ENCODE results near the gene TP53TG5.

TP53TG5 gene

DNA sequence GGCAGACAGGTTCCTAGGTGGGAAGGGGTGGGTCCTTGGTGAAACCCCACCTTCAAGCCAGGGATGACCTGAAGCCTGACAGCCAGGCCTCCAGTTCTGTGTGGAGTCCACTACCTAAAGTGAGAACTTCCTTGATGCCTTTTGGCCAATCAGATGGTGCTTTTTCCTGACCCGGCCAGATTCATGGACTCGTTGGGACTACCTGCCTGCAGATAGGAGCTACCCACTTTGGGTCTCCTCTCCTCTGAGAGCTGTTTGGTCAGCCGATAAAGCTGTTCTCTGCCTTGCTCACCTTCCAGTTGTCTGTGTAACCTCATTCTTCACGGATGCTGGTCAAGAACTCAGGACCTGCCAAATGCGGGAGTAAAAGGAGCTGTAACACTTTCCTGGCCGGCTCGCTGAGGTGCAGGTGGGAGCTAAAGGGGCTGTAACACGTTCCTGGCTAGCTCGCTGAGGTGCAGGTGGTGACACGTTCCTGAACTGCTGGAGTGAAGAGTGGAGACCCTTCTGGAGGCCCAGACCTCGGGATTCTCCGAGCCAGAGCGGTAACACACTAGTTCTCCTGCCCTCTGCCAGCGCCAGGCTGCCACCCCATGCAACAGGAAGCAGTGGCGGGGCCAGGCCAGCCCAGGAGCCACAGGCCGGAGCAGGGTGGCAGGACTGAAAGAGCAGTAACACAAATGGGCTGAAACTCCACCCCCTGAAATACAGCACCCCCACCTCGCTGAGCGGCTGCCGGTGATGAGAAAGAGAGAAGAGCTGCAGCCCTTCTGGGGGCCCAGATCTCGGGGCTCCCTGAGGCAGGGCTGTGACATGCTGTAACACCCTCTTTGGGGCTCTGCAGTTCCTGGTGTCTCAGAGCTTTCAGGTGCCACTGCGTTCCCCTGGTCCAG is 16.3 kb upstream of the TP53TG5 start:
- H3K4me3 ChIP-seq (ENCODE audit: low read depth, low read length): no peak overlapping the region
- no peak for DNase-seq (ENCODE audit: low read depth)
- TF ChIP-seq, protein P1, sequence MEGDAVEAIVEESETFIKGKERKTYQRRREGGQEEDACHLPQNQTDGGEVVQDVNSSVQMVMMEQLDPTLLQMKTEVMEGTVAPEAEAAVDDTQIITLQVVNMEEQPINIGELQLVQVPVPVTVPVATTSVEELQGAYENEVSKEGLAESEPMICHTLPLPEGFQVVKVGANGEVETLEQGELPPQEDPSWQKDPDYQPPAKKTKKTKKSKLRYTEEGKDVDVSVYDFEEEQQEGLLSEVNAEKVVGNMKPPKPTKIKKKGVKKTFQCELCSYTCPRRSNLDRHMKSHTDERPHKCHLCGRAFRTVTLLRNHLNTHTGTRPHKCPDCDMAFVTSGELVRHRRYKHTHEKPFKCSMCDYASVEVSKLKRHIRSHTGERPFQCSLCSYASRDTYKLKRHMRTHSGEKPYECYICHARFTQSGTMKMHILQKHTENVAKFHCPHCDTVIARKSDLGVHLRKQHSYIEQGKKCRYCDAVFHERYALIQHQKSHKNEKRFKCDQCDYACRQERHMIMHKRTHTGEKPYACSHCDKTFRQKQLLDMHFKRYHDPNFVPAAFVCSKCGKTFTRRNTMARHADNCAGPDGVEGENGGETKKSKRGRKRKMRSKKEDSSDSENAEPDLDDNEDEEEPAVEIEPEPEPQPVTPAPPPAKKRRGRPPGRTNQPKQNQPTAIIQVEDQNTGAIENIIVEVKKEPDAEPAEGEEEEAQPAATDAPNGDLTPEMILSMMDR (IDR thresholded peaks at IDR 0.05; ENCODE audit: insufficient read depth, low read depth, low read length, missing control alignments): no peak

DNA sequence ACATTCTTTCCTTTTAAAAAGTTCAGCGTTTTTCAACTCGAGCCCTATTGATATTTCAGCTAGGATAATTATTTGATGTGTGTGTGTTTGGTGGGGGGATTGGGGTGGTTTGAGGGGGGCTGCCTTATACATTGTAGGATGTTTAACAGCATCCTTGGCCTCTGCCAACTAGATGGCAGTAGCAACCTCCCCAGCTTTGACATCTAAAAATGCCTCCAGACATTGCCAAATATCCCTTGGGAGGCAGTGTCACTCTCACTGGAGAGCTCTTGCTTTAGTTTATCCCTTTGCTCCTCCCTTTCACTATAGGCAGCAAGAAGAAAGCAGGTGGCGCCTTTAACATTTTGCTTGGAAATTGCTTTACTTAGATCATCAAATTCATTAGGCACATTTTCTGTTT is 14.6 kb upstream of the TP53TG5 start:
- TF ChIP-seq, protein P1 (IDR thresholded peaks at IDR 0.05; ENCODE audit: insufficient read depth, low read depth, low read length, missing control alignments): no peak
- no peak for DNase-seq (ENCODE audit: low read depth)
- no peak overlapping the region for H3K4me3 ChIP-seq (ENCODE audit: low read depth, low read length)

DNA sequence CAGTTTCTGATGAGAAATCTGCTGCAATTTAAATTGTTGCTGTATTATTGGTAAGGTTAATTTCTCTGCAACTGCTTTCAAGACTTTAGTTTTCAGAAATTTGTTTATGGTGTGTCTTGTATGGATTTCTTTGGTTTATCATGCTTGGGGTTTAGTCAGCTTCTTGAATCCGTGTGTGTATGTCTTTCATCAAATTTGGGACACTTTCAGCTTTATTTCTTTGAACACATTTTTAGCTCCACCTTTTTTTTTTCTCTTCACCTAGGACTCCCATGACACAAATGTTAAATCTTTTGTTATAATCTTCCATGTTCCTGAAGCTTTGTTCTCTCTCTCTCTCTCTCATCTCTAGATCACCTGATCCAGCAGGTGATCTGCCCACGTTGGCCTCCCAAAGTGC is 13.4 kb upstream of the TP53TG5 start:
- no peak overlapping the region for H3K4me3 ChIP-seq (ENCODE audit: low read depth, low read length)
- TF ChIP-seq, protein P1 (IDR thresholded peaks at IDR 0.05; ENCODE audit: insufficient read depth, low read depth, low read length, missing control alignments): no peak
- no peak for DNase-seq (ENCODE audit: low read depth)

DNA sequence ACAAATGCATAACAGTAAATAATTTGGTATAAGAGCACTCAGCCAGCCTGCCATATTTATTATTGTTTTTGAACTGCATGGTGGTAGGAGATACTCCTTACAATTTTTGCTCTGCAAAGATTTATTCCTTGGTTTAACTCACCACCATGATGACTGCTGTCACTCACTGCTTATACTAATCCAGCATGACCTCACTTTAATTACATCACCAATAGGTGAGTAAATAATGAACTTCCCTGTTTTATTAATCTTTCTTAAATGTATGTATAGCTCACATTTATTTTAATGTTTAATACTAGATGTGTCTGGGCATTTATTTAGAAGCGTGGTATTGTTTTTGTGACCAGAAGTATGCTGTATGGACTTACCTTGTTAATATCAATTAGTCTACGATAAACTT is 12.8 kb upstream of the TP53TG5 start:
- DNase-seq (ENCODE audit: low read depth): no peak
- TF ChIP-seq, protein P1 (IDR thresholded peaks at IDR 0.05; ENCODE audit: insufficient read depth, low read depth, low read length, missing control alignments): no peak
- H3K4me3 ChIP-seq (ENCODE audit: low read depth, low read length): no peak overlapping the region

DNA sequence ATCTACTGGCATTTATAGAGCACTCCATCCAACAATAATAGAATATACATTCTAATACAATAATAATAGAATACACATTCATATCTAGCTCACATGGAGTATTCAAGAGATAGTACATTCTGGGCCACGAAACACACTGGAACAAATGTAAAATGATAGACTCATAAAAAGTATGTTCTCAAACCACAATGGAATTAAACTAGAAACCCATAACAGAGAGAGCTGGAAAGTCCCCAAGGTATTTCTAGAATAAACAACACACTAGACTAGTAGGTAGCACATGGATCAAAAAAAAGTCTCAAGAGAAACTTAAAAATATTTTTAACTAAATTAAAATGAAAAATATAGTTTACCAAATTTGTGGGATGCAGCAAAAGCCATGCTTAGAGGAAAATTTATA is 9.1 kb upstream of the TP53TG5 start:
- TF ChIP-seq, protein P1 (IDR thresholded peaks at IDR 0.05; ENCODE audit: insufficient read depth, low read depth, low read length, missing control alignments): no peak
- no peak for DNase-seq (ENCODE audit: low read depth)
- H3K4me3 ChIP-seq (ENCODE audit: low read depth, low read length): no peak overlapping the region

DNA sequence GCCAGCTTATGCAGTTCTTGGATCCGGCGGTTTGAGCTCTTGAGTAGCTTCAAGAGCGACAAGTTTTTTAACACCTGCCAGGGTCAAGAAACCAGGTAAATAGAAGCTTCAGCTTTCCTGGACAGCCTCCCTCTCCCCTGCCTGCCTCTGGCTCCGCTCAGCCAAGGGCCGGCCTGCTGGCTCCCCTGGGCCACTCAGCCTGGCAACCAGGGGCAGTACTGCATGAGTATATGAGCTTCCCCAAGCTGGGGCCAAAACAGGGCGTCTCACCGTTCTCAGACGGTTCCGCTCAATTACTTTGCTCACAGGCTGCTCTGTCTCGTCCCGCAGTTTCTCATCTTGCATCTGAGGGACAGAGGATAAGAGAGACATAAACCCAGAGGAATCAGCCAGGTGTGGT is 856 bp downstream of the TP53TG5 start:
- H3K4me3 ChIP-seq (ENCODE audit: low read depth, low read length): no peak overlapping the region
- no peak for DNase-seq (ENCODE audit: low read depth)
- TF ChIP-seq, protein P1 (IDR thresholded peaks at IDR 0.05; ENCODE audit: insufficient read depth, low read depth, low read length, missing control alignments): no peak

DNA sequence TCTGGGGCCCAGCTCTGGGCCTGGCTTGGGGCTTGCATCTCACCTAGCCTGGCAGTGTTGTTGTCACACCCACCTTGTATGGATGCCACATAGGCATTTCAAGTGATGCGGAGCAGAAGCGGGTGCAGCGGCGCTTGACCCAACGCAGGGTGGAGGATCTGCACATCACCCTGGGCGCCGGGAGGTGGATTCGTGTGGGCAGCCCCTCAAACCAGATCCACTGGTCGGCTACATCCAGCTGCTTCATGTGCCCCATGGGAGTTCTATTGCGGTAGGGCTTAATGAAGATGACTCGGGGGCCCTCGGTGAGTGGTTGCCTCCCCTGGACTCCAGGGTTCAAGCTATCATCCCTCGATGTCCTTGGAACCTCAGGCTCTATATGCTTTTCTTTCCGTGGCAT is 3.2 kb downstream of the TP53TG5 start:
- DNase-seq (ENCODE audit: low read depth): no peak
- H3K4me3 ChIP-seq (ENCODE audit: low read depth, low read length): no peak overlapping the region
- TF ChIP-seq, protein P1 (IDR thresholded peaks at IDR 0.05; ENCODE audit: insufficient read depth, low read depth, low read length, missing control alignments): no peak
